Frontal cortex (tissue), 1 donor: ENCODE measurements around the gene C16orf86. TPM values are rescaled to one million over a fixed set of nuclear protein-coding genes. Genes with fewer than 3 reads are reported as not detected.

Source experiments
- total RNA-seq: library from RNA; depleted of rRNA; stranded (reverse); fragments of >200 nt; gene quantifications from one replicate; pipeline ENCODE4 v1.2.3, GENCODE V29; 2014

The C16orf86 gene
- total RNA-seq, 1 donor from 2014 or later: 2.0 TPM

Other genes starting within 250 kb of the C16orf86 start
- 0.41 TPM for gene HSD11B2, start 235.7 kb upstream of the C16orf86 start, total RNA-seq
- gene ATP6V0D1, start 185.7 kb upstream of the C16orf86 start, total RNA-seq: 78.7 TPM
- gene AGRP, start 183.3 kb upstream of the C16orf86 start, total RNA-seq: not detected
- gene RIPOR1, start 138.0 kb upstream of the C16orf86 start, total RNA-seq: 32.6 TPM
- 62.0 TPM for gene CTCF, start 104.3 kb upstream of the C16orf86 start, total RNA-seq
- gene CARMIL2, start 21.7 kb upstream of the C16orf86 start, total RNA-seq: 2.4 TPM
- gene ACD, start 6.6 kb upstream of the C16orf86 start, total RNA-seq: 24.9 TPM
- gene PARD6A, start 5.9 kb upstream of the C16orf86 start, total RNA-seq: 9.4 TPM
- gene ENKD1, start 64 bp upstream of the C16orf86 start, total RNA-seq: 9.4 TPM
- 57.9 TPM for gene GFOD2, start 52.5 kb downstream of the C16orf86 start, total RNA-seq
- 3.7 TPM for gene RANBP10, start 139.7 kb downstream of the C16orf86 start, total RNA-seq
- 4.5 TPM for gene TSNAXIP1, start 140.1 kb downstream of the C16orf86 start, total RNA-seq
- gene THAP11, start 175.5 kb downstream of the C16orf86 start, total RNA-seq: 26.5 TPM
- gene NUTF2, start 180.1 kb downstream of the C16orf86 start, total RNA-seq: 70.9 TPM
- gene CENPT, start 180.9 kb downstream of the C16orf86 start, total RNA-seq: 25.3 TPM
- gene EDC4, start 206.2 kb downstream of the C16orf86 start, total RNA-seq: 64.0 TPM
- gene NRN1L, start 218.1 kb downstream of the C16orf86 start, total RNA-seq: not detected
- gene PSKH1, start 226.4 kb downstream of the C16orf86 start, total RNA-seq: 6.5 TPM